ENCODE results near the gene CTRB1.
"Not testable (repeated sequence)": the region's sequence is repeated elsewhere in the genome, so short reads cannot be mapped to it uniquely, and the experiment has no call there.

CTRB1 gene

GRCh38 chr16:75204905-75205304, 13.9 kb upstream of the CTRB1 start:
- not testable (repeated sequence) for DNase-seq

GRCh38 chr16:75205438-75205837, 13.3 kb upstream of the CTRB1 start:
- not testable (repeated sequence) for DNase-seq

- DNase-seq, result not testable (repeated sequence)
Observed at GRCh38 chr16:75205961-75206748, 12.6 kb upstream of the CTRB1 start.

GRCh38 chr16:75206749-75207451, 11.9 kb upstream of the CTRB1 start, which contains the start of gene CTRB2:
TSS of gene CTRB2 (minus strand) at chr16:75207161. CDS start at chr16:75207141, 20 bp downstream.
- DNase-seq, result no peak

GRCh38 chr16:75207831-75208230, 11.0 kb upstream of the CTRB1 start:
- no peak for DNase-seq

- no peak for DNase-seq
Observed at GRCh38 chr16:75208242-75208825, 10.5 kb upstream of the CTRB1 start.

GRCh38 chr16:75208861-75209505, 9.8 kb upstream of the CTRB1 start:
- no peak for DNase-seq

GRCh38 chr16:75209514-75209913, 9.3 kb upstream of the CTRB1 start:
- DNase-seq, result not testable (repeated sequence)

- no peak for DNase-seq
Observed at GRCh38 chr16:75209944-75210343, 8.8 kb upstream of the CTRB1 start.

GRCh38 chr16:75211286-75211685, 7.5 kb upstream of the CTRB1 start:
- not testable (repeated sequence) for DNase-seq

- DNase-seq, result no peak
Observed at GRCh38 chr16:75216127-75216526, 2.7 kb upstream of the CTRB1 start.

- no peak for DNase-seq
Observed at GRCh38 chr16:75216576-75216975, 2.2 kb upstream of the CTRB1 start.

GRCh38 chr16:75217389-75217851, 1.4 kb upstream of the CTRB1 start:
- DNase-seq, result no peak

- DNase-seq, result no peak
Observed at GRCh38 chr16:75219088-75219487, 300 bp downstream of the CTRB1 start.

GRCh38 chr16:75219838-75220237, 1.1 kb downstream of the CTRB1 start:
- DNase-seq, result no peak

GRCh38 chr16:75222271-75222783, 3.5 kb downstream of the CTRB1 start:
- no peak for DNase-seq

GRCh38 chr16:75223129-75223528, 4.3 kb downstream of the CTRB1 start:
- DNase-seq, result not testable (repeated sequence)

- DNase-seq, result no peak
Observed at GRCh38 chr16:75224306-75225082, 5.7 kb downstream of the CTRB1 start.

GRCh38 chr16:75225092-75225491, 6.3 kb downstream of the CTRB1 start:
- no peak for DNase-seq

- DNase-seq, result no peak
Observed at GRCh38 chr16:75225678-75226515, 7.1 kb downstream of the CTRB1 start.
